Upper lobe of left lung (tissue), 4 donors: ENCODE data around the gene PSMD2.

ENCODE experiments used
- CTCF ChIP-seq, 6 experiments: fragments of 450-650 bp in 4 of 6; fragments of 200-600 bp in 2 of 6; sonication (generic) in 2 of 6; IDR thresholded peaks; one replicate each; pipeline ENCODE4 v1.5.1; 2016 to 2019; ENCODE audit warnings: antibody characterized with exemption in 6 of 6
- POLR2A ChIP-seq, 4 donors: fragments of 450-650 bp; IDR thresholded peaks; one replicate each; pipeline ENCODE4 v1.5.1; 2016 to 2017; ENCODE audit warnings: antibody characterized with exemption in 4 of 4, mild to moderate bottlenecking in 2 of 4
- POLR2AphosphoS5 ChIP-seq, 2 donors: sonication (generic); formaldehyde crosslinking; IDR thresholded peaks; one replicate each; pipeline ENCODE4 v1.5.1; 2017; ENCODE audit warnings: antibody characterized with exemption in 2 of 2

- TF ChIP-seq POLR2AphosphoS5 (IDR thresholded peaks at IDR 0.05) (no peak), CTCF (IDR thresholded peaks at IDR 0.05) (no peak), POLR2A (IDR thresholded peaks at IDR 0.05) (no peak)
These were observed 54.0 kb downstream of the PSMD2 start for GRCh38 chr3:184352897-184353545.
